ENCODE data around the gene COL4A2.
A peak's percentile ranks its signal among the peaks of the same experiment; 100 is the strongest.

COL4A2 gene

DNA sequence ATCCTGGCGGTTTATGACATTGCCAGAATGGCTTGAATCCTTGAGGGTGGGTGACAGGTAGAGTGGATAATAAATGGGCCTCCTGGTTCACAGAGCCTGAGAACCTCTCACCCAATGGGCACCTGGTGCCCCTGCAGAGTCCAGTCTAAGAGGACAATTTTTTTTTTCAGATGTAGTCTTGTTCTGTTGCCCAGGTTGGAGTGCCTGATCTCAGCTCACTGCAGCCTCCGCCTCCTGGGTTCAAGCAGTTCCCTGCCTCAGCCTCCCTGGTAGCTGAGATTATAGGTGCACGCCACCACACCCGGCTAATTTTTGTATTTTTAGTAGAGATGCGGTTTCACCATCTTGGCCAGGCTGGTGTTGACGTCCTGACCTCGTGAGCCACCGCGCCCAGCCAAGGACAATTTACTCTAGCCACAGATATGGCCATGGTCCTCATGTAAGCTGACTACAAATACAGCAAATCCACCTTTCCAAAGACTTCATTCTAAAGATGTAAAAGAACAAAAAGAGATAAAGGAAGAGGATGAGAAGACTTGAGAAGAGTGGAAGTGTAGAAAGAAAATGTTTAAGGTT lies 33.0 kb downstream of the COL4A2 start:
- no peak for DNase-seq (ENCODE audit: low read depth)

DNA sequence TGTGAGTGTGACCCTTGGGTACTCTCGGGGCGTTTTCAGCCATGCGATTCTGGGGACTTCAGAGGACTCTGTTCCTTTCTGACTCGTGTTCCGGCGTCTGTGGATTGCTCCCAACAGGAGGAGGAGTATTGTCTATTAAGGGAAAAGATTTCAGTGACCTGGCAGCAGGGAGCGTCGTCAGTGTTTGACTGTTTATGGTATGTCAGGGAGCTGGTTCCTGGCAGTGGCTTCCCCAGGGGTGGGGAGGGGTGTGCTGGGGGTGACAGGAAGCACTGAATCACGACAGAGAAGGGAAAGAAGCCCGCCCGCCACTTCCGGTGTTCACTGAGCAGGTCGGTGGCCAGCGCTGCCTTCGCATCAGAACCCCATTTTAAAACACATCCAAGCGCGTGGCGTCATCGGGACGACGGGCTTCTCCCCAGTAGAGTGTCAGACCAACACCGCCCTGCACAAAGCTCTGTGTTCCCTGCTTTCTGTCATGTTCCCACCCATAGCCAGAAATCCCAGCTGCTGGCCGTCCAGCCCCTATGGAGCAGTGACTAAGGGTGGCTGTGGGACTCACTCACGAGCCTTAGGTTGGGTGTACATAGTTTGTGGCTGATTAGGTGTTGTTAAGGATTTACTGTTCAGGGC lies 33.8 kb downstream of the COL4A2 start:
- DNase-seq (ENCODE audit: low read depth): peak; percentile 49

DNA sequence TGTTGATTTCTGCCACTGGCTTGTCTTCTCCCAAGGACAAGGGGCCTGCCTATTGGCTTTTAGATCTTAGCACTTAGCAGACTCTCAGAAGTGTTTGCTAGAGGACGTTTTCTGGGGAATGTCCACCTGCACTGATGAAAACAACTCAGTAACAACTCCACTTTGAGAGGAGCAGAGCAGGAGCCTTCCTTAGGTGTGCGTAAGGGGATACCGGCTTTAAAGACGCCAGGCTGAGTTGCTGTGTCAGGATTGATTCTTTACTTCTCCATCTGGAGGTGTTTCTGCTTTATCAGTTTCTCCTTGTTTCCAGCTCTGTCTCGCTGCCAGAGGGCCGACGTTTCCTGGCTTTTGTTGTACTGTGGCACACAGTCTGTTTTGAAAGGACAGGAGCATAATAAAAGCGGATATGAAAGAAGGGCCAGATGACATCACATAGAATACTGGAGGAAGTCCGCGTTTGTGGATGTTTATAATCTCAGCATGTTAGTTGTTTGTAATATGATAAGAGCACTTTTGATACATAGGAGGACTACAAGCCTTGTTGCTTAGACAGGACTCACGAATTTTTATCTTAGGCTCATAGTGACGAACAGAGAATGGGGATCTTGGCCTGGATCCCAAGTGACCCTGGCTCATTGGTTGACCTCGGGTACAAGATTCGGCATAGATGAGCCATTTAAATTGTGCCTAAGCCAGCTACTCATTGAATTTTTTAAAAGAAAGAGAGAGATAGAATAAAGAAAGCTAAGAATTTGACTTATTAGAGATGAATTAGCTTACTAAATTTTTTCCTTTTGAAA lies 34.6 kb downstream of the COL4A2 start:
- no peak for DNase-seq (ENCODE audit: low read depth)

DNA sequence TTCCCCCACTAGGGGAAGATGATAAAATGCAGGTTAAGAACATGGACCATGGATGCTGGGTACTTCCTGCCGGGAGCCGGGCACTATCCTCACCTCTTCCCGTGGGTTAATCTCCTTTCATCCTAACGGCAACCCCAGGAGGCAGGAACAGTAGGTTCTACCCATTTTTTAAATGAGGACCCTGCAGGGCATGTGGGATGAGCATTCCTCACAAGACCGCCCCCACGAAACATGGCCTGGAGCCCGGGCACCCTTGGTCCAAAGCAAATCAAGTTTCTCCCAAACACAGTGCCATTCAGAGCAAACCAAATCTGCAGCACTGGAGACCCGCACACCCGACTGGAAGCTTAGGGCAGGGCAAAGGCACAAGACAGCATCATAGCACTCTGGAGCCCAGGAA lies 35.4 kb downstream of the COL4A2 start:
- DNase-seq (ENCODE audit: low read depth): no peak

DNA sequence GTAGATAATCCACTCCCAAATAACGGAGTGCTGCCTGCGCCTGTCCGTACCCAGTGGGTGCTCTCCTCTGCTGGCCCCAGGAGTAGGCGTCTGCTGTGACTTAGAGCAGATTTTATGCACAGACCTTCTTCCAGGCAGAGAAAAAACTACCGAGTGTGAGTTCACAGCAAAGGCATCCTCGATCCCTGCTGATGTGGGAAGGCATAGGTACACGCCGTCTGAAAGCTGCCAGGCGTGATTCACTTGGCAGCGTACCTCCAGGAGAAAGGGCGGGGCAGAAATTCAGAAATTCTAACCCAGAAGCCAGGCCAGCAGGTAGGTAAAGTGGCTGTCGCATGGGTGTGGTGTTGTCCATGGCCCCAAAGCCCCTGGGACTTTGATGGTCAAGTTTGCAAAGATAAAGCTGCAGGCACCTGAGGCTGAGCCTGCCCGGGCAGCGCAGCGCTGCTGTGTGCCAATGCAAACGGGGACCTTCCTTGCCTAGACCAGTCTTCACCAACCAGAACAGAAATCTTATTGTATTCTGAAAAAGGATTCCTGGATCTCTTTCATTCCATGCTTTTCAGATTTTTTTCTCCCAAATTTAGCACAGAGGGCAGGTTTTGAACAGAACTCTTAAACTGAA lies 36.3 kb downstream of the COL4A2 start:
- no peak for DNase-seq (ENCODE audit: low read depth)

DNA sequence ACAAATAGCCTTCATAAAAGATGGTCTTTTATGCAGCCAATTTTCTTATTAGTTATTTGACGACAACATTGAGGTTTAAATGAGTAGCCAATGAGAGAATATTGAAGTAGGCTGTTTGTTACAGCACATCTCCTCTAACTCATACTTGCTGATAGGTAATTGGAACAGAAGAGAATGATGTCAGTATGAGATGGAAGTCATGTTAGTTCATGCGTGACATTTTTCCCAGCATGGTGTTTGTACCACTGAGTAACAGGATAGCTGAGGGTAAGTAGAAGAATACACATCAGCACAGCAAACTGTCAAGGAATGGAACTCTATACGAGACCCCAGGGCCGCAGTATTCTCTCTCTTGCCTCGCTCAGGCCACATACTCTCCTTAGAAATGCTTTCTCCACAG lies 37.2 kb downstream of the COL4A2 start:
- no peak for DNase-seq (ENCODE audit: low read depth)

DNA sequence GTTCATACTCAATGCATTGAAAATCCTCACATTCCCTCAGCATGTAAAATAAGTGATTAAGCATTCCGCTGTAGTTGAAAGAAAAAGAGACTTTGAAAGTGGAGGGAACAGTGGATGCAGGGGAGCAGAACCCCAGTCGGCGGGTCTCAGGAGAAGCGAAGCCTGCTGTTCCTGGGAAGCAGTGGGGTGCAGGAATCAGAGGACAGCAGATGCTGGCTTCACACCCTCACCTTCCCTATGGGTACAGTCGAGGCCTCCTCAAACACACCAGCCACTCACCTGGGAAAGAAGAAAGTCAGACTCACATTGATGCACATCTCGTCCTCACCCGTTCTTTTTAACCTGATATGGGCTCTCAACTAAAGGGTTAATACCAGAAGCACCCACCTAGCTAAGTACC lies 38.2 kb downstream of the COL4A2 start:
- DNase-seq (ENCODE audit: low read depth): no peak

DNA sequence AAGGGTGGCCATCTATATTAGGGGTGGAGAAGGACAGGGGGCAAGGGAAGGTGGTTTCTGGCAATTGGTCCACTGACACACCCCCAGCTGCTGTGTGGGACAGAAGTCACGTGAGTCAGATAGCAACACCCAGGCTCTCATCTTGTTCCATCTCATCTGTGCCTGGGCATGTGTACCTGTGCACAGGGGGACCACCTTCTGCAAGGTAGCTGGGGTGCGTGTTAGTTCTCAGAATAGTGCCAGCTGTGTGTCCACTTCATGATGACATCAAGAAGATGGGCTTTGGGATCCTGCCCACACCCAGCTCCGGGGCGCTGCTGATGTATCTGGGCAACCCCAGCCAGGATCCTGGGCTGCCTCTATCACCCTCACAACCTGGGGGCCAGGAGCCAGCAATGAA lies 38.6 kb downstream of the COL4A2 start:
- DNase-seq (ENCODE audit: low read depth): no peak

DNA sequence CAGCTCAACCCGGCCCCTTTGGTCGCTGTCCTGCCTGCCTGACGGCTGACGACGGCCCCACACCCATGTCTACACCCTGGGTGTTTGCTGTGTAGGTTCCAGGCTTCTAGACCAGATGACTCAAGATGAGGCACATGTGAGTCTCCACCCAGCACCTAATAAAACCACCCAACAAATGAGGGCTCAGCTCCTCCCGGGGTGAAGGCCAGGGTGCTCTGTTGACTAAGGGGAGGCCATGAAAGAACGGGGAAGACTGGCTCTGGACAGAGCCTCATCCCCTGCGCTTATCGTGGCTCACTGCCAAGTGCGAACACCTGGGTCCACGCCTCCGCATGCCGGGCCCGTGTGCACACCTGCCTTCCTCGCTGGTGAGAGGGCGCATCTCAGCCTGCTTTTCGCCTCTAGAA lies 39.6 kb downstream of the COL4A2 start:
- DNase-seq (ENCODE audit: low read depth): no peak

DNA sequence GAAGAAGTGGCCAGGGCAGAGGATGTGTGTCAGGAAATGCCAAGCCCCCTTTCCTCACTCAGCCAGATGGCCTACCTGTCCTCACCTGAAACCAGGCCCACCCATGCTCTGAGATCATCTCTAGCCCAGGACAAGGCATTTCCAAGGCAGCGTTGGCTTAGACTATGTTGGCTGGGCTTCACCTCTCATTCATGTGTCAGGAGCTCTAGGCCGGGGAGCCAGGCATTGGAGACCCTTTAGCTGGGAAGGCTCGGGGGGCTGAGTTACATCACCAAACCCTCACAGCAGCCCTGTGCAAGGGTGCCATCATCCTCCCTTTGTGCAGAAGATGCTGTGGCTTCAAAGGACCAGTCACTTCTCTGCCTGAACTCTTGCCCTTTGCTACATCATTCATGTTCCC lies 40.0 kb downstream of the COL4A2 start:
- no peak for DNase-seq (ENCODE audit: low read depth)

DNA sequence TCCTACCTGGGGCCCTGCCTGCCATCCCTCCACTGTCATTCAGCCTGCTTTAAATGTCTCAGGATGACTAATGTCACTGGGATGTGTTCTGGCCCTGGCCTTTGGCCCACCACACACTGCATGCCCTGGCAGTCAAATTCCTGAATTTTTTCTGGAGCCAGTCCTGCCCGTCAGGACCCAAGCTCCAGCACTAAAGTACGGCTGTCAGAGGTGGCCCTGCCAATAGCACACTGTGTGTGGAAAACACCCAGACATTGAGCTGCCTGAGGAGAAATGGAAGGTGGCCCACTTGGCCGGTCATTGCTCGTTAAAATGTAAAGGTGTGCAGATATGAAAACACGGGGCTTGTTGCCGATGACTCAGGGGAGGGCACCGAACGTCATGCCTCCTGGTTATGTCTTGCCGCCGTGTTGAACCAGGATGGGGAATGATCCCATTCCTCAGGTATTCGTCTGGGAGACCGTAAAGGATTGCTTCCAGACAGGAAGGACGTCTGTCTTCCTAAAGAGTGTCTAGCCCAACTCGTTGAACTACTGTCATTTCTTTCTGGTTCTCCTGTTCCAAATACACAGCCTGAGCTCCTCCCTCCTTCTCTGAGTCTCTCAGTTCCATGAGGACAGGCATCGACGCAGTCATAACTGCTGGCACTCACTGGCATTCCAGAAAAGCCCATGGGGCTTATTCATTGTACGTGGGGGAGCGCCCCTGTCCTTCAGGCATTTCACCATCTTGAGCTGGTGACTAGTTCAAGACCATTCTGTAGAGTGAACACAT lies 40.6 kb downstream of the COL4A2 start:
- no peak for DNase-seq (ENCODE audit: low read depth)

DNA sequence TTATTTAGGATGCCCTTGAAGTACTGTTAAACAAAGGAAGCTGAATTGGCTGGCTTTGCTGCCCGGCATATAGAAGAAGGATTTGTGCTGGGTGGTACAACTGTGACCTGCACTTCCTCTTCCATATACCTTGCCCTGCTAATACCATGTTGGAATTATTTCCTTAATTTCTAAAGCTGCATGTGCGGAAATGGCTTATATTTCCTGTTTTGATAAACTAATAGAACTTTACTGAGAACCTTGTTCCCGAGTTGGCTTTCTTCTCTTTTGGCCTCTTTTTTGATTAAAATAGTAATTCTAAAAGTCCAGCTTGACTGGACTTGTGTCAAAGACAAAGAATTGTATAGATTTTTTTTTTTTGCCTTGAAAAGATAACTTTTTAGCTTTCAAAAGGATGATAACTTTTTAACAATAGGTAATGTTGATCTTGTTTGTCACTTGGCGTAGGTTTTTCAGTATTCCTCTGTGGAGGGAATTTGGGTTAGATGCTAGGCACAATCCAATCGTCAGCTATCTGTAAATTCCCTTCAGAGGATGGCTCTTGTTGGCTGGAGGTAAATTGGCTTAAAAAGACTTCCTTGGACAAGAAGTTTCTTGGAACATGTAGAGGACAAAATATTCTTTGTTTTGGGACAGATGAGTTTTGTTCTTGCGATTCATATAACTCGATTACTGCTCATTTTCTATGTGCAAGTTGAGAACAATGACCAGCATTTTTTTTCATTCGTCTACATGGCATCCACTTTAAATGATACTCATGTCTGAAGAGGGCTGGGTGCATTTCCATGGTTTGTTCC lies 41.4 kb downstream of the COL4A2 start:
- no peak for DNase-seq (ENCODE audit: low read depth)

DNA sequence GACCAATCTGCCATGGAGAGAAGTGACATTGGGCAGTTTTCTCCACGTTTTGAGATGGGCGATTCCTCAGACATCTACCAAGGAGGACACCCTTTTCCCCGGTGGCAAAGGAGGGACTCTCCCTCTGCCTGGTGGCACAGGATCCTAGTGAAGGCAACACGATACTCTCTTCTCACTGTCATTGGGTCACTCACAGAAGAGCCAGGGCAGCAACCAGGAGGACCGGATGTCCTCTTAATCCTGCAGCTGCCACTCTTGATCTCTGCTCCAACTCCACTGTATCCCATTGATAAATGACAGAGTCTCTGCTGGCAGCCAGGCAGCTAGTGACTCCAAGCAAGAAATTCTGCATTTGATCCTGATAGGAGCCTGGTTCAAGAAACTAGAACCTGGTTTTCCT lies 42.2 kb downstream of the COL4A2 start:
- DNase-seq (ENCODE audit: low read depth): no peak

DNA sequence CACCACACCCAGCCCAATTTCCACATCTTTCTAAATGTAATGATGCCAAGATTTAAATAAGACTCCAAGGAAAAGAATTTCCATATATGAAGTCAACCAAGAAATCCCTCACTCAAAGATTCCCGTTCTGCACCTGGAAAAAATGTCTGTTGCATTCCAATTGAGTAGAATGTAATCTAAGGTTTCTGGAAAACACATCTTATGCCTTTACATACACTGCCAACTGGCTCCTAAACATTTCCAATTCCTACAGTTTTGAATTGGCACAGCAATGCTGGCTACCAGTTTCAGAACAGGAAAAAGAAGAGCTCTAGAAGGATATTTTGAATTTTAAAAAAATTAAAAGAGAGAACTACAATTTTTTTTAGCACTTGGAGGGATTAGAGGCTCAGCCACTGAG lies 43.0 kb downstream of the COL4A2 start:
- no peak for DNase-seq (ENCODE audit: low read depth)

DNA sequence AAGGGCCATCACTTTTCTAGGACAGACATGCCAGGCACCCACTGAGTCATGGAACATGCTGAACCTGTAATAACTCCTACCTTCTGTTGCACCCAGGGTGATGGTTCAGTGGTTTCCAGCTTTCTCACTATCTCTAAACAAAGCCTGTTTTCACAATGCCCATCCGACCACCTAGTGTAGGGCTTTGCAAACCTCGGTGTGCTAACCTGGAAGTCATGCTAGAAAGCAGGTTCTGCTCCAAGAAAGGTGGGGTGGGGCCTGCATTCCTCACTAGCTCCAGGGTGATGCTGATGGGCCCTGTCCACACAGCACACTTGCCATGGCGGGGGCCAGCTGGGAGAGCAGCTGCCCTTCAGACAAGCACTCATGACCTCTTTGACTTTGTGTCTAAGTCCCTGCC lies 43.4 kb downstream of the COL4A2 start:
- no peak for DNase-seq (ENCODE audit: low read depth)

DNA sequence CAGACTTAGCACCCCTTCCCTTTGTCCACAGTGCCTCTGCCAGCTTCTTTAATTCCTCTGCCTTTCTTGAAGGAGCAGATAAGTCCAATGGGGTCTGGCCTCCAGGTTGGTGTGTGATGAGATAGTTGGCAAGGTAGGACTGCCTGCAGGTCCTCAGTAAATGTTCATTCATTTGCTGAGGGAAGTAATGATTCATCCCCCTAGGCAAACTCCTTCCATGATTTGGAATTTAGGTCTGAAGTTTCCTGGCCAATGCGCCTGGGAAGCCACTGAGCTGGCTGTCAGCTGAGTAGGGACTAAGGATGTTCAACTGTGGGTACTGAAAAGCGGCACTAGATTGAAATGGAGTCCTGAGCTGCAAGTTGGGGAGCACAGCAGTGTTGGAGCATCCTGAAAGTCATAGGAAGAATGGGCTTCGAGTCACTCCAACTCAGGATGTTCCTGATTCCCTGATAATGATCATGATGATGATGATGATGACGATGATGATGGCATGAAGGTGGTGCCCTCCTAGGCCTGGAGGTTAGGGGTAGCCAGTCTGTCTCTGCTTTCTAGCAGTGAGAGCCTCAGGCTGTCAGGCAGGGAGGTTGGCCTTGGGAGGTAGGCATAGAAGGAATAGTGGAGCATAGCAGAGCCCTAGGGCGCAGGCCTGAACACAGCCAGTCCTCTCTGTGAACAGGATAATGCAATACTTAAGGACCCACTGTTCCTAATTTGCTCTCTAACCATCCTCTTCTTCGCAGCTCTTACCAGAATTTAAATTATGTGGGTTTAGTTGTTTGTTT lies 44.7 kb downstream of the COL4A2 start:
- no peak for DNase-seq (ENCODE audit: low read depth)

DNA sequence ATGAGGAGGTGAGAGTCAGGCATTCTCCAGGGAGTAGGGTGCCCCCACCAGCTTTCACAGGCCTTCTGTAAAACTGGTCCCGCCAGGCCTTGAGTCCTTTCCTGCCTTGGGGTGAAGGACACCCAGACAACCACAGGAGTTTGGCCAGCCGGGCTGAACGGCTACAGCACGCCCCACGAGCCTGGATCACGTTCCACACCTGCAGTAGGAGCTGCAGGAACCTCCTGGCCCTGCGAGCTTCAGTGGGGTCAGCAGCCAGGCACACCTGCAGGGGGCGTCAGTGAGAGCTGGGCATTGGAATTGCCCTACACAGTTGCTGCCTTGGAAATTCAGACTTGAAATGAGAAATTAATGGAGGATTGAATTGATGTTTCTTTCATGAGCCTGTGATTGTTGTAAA lies 45.7 kb downstream of the COL4A2 start:
- DNase-seq (ENCODE audit: low read depth): no peak

DNA sequence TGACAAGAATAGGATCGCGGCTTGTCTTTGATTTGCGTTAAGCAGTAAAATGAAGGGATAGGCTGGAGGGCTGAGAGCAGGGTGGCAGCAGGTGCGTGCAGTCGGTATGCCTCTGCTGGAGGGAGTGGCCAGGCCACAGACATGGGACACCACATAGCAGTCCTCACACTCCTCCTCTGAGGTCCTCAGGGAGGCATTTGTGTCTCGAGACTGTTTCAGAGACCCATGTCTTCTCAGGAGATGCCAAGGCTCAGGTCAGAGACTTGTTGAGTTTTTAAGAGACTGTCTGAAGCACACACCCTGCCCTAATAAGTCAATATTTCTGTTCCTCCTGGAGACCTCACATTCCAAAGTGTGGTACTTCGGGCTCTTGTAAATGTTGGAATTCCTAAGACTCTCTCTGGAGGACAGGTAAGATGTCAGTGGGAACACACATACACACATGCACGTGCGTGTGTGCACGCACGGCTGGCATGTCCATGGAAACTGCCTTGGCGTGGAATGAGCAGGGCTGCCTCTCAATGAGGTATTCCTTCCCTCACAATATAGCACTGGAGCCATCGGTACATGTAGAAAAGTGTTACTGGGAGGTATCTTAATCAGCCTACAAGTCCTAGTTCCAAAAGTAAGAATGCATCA lies 46.4 kb downstream of the COL4A2 start:
- no peak for DNase-seq (ENCODE audit: low read depth)

DNA sequence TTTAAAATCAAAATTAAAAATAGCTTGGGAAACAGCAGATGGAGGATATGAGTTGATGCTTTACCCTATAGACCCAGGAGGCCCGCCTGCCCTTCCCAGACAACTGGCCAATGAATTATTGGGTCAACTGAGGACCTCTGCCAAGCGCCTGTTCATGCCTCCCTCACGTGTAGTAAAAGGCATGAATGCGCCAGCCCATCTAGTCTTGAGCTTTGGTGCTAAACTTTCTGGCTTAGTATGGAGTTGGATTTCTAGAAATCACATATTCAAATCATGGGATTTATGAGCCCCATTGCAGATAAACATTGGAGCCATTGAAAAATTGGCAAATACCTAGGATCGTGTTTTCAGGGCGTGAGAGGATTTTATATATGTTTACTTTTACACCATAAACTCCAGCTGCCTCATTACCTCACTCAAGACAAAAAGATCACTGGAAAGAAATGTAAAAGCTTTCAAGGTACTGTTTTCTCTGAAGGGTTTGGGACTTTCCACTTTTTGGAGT lies 47.1 kb downstream of the COL4A2 start:
- DNase-seq (ENCODE audit: low read depth): no peak

All from activated T-cell treated with anti-CD3 and anti-CD28 coated beads for 24 hours (primary cell).